ENCODE results near the gene TMEM204.

- TF ChIP-seq POLR2A (IDR thresholded peaks at IDR 0.05): no peak
- TF ChIP-seq, protein P1, sequence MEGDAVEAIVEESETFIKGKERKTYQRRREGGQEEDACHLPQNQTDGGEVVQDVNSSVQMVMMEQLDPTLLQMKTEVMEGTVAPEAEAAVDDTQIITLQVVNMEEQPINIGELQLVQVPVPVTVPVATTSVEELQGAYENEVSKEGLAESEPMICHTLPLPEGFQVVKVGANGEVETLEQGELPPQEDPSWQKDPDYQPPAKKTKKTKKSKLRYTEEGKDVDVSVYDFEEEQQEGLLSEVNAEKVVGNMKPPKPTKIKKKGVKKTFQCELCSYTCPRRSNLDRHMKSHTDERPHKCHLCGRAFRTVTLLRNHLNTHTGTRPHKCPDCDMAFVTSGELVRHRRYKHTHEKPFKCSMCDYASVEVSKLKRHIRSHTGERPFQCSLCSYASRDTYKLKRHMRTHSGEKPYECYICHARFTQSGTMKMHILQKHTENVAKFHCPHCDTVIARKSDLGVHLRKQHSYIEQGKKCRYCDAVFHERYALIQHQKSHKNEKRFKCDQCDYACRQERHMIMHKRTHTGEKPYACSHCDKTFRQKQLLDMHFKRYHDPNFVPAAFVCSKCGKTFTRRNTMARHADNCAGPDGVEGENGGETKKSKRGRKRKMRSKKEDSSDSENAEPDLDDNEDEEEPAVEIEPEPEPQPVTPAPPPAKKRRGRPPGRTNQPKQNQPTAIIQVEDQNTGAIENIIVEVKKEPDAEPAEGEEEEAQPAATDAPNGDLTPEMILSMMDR (IDR thresholded peaks at IDR 0.05): no peak
- TF ChIP-seq POLR2AphosphoS5 (IDR thresholded peaks at IDR 0.05): no peak
- no peak for TF ChIP-seq EP300 (IDR thresholded peaks at IDR 0.05)
Measured at GRCh38 chr16:1488619-1489018, 44.8 kb upstream of the TMEM204 start, which contains the start of gene PTX4.

All from suprapubic skin (tissue), 4 donors.